Stimulated activated CD8-positive, alpha-beta memory T cell treated with anti-CD3 and anti-CD28 coated beads, Interleukin-4, amount 100 ng/mL, for 24 hours (primary cell): ENCODE results near the gene EPN1.

Experiments used
- DNase-seq: peaks from one replicate; pipeline ENCODE4 v3.0.0-alpha.2; 2020; ENCODE audit warnings: low read depth

Gene EPN1

GRCh38 chr19:55646889-55647731 is 27.9 kb upstream of the EPN1 start:
- no peak for DNase-seq

DNA sequence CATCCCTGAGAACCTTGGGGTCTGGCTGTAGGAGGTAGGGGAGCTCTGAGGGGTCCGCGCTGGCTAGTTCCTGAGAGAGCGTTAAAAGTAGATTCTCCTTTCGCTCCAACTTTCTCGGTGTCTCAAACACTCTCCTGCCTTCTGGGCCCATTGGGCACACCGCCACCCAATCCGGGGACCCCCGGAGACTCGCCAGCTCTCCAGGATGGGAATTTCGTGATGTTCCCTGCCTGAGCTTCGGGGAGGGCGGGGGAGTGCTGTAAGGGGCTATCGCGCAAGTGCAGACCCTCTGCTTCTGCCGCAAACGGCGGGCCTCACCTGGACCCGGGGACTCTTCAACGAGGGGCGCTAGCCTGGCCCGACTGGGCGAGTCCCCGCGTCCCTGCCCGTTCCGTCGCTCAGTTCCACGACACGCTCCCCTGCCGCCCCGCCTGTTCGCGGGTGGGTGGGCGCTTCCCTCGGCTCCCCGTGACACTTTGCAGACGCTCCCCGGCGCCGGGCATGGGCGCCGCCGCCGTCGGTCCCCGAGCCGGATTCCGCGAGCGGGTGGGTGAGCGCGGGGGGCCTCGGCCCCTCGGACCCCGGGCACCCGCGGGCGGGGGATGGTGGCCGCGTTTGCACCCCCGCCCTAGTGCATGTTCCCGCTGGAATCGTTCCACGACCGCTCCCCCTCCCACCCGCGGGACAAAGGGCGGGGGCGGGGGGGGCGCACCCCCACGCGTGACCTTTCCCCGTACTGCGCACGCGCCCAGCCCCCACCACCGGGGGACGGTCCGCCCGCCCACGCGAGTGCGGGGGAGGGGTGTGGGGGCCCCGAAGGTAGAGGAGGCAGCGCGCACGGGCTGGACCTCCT is 27.1 kb upstream of the EPN1 start, which contains the start of gene CCDC106:
Gene CCDC106, plus strand, starts transcription at position 481 of the 853 bp plus-strand sequence. CDS start 835 bp downstream, outside the sequence.
- no peak for DNase-seq

DNA sequence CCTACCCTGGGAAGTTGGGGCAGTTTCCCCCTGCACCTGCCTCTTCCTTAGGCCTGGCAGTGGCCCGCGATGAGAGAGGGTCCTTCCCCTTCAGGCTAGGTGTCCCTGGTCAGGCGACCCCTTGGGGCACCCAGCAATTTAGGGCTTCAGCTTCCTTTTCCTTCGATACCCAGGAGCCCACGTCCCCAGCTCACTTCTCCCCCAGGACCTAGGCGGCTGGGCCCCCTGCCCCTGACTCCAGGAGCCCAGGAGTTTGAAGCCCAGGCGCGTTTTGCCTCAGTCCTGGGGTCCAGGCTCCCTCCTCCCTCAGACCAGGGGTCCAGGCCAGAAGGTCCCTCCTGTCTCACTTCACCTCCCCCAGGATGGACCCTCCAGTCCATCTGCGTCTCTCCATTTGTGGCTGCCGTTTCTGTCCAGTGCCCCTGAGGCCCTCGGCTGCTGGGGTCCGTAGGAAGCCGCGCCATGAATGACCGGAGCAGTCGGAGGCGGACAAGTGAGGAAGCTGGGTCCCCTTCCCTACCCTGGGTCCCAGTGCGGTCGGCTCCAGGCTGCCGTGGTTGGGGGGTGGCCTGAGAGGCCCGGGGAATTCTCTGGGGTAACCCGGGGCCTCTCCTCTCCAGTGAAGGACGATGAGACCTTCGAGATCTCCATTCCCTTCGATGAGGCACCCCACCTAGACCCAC is 26.3 kb upstream of the EPN1 start:
- DNase-seq, result no peak

GRCh38 chr19:55649268-55650125 is 25.5 kb upstream of the EPN1 start:
- DNase-seq, result no peak

- no peak for DNase-seq
Observed at GRCh38 chr19:55650126-55650557, 24.9 kb upstream of the EPN1 start.

GRCh38 chr19:55650602-55651230 is 24.3 kb upstream of the EPN1 start:
- DNase-seq, result no peak

- no peak for DNase-seq
Observed at GRCh38 chr19:55651236-55651635, 23.8 kb upstream of the EPN1 start.

GRCh38 chr19:55652311-55653128 is 22.5 kb upstream of the EPN1 start:
- DNase-seq, result no peak

- DNase-seq, result peak; percentile 98
Observed at GRCh38 chr19:55653651-55654322, 21.2 kb upstream of the EPN1 start.

- DNase-seq, result peak; percentile 99
Observed at GRCh38 chr19:55654323-55654867, 20.6 kb upstream of the EPN1 start.

DNA sequence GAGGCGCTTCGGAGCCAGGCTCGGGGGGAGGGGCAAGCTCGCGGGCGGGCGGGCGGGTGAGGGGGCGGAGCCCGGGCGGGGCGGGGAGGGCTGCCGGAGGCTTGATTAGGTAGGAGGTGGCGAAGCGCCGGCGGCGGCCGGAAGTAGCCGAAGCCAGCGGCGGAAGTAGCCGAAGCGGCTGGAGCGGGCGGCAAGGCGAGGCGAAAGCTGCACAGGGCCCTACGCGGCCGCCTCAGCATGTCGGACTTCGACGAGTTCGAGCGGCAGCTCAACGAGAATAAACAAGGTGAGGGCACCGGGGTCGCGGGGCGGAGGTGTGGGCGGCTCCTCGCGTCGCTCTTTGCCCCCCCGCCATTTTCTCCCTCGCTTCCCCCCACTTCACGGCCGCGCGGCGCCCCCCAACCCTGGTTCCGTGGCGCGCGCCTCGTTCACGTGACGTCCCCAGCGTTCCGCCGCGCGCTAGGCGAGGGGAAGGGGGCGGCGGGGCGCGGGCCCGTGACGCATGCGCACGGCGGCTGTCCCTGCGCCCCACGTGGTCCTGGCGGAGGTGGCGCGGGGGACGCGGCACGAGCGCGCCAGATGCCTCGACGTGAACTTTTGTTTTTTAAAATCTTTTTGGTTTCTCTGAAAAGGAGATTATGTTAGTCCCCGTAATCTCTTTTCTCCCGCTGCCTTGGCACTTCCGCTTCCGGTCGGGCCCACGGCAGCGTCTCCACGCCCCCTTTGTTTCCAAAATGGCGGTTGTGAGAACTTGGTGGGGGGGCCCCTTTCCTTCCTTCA is 20.0 kb upstream of the EPN1 start, which contains the start of gene U2AF2:
Gene U2AF2, plus strand, starts transcription at position 168 of the 780 bp plus-strand sequence. Its CDS starts 70 bp downstream, at position 238.
- peak; percentile 93 for DNase-seq

- DNase-seq, result no peak
Observed at GRCh38 chr19:55655648-55656040, 19.4 kb upstream of the EPN1 start.

DNA sequence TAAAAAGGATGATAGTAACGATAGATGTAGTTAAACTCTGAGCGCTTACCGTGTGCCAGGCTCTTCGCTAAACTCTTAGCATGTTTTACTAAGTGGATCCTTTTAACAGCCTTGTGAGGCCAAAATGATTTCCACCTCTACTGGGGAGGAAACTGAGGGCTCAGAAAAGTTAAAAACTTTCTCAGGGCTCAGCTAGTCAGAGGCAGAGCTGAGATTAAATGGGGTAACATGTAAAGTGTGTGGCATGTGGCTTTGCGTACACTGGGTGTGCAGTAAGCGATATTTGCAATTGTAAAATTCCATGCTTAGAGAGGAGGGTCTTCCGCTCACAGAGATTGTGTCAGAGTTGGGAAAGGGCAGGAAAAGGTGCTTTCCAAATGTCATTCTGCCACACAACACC is 18.5 kb upstream of the EPN1 start:
- no peak for DNase-seq

DNA sequence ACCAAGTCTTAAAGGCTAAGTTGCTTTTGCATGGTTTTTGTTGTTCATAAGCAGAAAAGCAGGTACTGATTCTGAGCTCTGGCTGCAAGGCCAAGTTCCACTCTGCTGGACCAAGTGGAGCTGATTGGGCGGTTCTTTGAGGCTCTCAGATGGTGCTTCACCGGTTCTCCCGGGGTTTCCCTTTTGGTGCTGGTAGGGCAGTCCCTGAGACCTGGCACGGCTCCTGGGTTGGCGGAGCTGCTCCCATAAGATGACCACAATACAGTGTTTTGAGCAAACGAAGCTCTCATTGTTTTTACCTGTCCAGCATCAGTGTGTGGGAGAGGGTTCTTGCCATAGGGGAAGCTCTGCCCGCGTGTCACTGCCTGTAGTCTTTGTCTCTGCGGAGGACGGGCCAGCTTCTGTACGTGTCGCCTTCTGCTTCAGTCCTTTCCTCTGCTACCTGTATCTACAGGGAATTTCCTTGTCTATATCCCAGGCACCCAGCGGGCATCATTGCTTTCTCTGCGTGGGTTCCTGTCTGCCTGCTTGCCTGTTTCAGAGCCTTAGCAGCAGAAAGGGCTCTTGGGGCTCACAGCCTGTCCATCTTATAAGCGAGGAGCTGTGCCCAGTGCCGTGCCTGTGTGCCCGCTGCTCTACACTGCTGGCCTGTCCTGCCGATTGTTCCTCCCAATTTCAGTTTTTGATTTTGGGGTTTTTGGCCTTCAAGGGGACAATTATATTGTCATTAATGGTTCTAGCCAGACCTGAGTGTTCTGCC is 17.9 kb upstream of the EPN1 start:
- DNase-seq, result no peak

- no peak for DNase-seq
Observed at GRCh38 chr19:55658846-55659459, 16.1 kb upstream of the EPN1 start.

DNA sequence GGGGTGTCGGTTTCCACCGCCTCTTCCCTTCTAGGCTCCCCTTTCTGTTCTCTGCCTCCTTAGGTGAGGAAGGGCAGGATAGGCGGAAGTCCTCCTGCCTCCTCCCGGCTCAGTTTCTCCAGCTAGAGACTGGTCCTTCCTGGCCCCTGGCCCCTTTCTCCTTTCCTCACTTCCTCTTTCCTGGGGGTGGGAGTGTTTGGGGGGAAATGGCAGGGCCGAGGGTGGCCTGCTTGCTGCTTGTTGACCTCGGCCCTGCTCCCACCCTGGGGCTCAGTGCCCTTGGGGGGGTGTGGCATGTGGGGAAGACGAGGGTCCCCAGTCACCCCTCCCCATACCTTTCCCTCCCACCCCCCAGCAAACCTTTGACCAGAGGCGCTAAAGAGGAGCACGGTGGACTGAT is 15.2 kb upstream of the EPN1 start:
- DNase-seq, result no peak

GRCh38 chr19:55660404-55660803 is 14.6 kb upstream of the EPN1 start:
- DNase-seq, result no peak
